ENCODE data around the gene DRD3.

The DRD3 gene

DNA sequence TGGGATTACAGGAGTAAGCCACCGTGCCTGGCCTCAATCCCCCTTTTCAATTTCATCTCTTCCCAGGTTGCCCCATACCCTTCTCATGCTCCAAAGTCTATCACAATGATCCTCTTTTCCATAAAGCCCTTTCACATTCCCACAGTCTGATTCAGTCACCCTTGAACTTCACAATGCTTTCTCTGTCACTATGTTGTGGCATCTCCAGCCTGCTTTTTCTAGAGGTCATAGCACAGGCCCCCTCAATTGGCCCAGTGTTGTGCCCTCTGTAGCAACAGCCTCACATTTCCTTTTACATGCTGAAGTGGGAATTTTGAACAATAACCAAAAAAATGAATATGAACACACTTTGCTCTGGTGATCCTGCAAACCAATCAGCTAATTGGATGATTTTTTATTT, 21.5 kb downstream of the DRD3 start:
- no peak for TF ChIP-seq CTCF (IDR thresholded peaks at IDR 0.05; ENCODE audit: borderline replicate concordance, insufficient read depth, low read depth, low read length)
- no peak overlapping the region for H3K4me3 ChIP-seq (ENCODE audit: low read depth, low read length)

DNA sequence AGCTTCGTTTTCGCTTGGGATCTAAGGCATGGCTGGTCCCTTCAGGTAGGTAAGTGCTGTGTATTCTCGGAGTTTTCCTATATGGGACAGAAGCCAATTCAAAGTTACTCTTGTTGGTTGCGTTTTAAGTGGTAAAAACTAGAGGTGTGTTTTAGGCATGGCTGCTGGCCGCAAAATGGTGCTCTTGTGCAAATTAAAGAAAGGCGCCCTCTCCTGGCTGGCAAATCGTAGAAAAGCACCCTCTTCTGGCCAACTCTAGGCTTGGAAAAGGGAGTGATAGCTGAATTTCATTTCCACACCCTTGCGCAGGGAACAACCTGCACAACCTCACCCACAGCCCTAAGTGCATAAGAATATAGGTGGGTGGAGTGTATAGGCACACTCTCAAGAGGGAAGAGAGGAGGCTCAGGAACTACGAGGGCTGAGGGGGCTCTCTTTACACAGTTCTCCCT, 23.5 kb downstream of the DRD3 start:
- peak; percentile 60; the same call in 1 of the 2 replicates for TF ChIP-seq CTCF (IDR thresholded peaks at IDR 0.05; ENCODE audit: borderline replicate concordance, insufficient read depth, low read depth, low read length)
- H3K4me3 ChIP-seq (ENCODE audit: low read depth, low read length), result no peak overlapping the region

- no peak for TF ChIP-seq CTCF (IDR thresholded peaks at IDR 0.05; ENCODE audit: borderline replicate concordance, insufficient read depth, low read depth, low read length)
Observed at GRCh38 chr3:114154321-114154821, 24.5 kb downstream of the DRD3 start.

DNA sequence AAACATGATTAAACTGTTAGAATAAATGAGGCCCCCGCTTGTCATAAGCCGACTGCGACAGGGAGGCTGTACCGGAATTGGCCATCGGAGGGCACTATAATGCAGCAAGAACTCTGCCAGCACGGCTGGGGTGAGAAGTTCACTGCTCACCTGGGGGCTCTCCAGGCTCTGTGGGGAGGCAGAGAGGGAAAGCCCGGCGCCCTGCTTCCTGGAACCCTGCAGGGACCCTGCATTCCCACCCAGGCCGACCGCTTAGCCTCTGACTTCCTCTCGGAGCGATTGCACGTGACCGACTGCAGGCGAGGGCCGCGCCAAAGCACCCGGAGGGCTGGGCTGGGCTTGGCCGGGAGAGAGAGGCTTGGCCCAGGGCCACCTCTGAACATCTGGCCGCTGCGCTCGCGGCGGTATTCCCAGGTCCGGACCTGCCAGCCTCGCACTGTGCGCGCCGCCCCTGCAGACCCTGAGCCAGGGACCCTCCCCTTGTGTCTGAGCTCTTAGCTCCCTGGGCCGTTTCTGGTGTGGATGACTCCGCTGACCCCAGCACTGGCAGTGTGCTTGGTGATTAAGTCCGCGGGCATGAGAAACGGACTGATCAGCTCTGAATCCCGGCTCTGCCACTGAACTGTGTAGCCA, 26.2 kb downstream of the DRD3 start:
- no peak overlapping the region for H3K4me3 ChIP-seq (ENCODE audit: low read depth, low read length)
- TF ChIP-seq CTCF (IDR thresholded peaks at IDR 0.05; ENCODE audit: borderline replicate concordance, insufficient read depth, low read depth, low read length), result peak; percentile 80

More at GRCh38 chr3:114154321-114154821, 24.5 kb downstream of the DRD3 start:
- no peak overlapping the region for H3K4me3 ChIP-seq (ENCODE audit: low read depth, low read length)

DNA sequence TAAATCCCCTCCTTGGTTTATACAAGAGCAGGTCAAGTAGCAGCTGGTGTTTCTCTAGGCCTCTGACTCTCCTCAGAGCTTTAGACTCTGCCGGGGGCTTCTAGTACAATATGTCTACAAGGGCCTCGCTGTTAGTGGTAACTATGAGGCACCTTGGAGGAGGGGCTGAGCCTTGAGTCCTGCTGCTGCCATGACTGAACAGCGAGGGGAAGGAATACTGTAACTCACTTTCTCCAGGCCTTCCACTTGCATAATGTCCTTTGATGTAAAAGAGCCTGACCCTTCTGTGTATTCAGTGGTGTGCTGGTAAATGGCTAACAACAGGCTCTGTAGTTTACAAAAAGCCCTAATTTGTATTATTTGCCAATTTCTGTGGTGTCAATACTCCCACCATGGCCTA, 27.8 kb downstream of the DRD3 start:
- no peak for TF ChIP-seq CTCF (IDR thresholded peaks at IDR 0.05; ENCODE audit: borderline replicate concordance, insufficient read depth, low read depth, low read length)
- H3K4me3 ChIP-seq (ENCODE audit: low read depth, low read length), result no peak overlapping the region

DNA sequence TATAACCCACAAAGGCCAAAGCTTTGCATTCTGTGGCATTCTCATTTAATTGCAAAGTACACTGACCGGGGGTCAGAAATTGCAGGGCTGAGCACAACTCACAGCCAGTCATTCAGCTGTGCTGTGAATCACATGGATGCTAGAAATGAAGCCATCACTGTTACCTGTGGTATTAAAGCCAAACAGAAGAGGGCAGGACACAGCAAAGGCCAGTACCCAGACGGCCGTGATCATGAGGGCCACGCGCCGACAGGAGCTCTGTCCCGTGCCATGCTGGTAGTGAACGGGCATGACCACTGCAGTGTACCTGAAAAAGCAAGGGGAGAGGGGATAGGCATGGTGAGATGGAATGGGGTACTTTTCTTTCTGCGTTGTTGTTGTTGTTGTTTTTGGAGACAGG, 31.6 kb downstream of the DRD3 start:
- no peak overlapping the region for H3K4me3 ChIP-seq (ENCODE audit: low read depth, low read length)
- TF ChIP-seq CTCF (IDR thresholded peaks at IDR 0.05; ENCODE audit: borderline replicate concordance, insufficient read depth, low read depth, low read length), result no peak
